Astrocyte of the spinal cord (primary cell): Measurements from ENCODE around the gene PMIS2.
A peak's percentile ranks its signal among the peaks of the same experiment; 100 is the strongest.

Experiments
- DNase-seq: peaks from one replicate; pipeline ENCODE4 v3.0.0; 2011; ENCODE audit warnings: low read depth, low spot score
- H3K4me3 ChIP-seq: 2 replicates; pipeline ENCODE4 v1.5.1; 2011; ENCODE audit warnings: low read depth, mild to moderate bottlenecking, low read length, moderate library complexity
- CTCF ChIP-seq: IDR thresholded peaks from 2 replicates; pipeline ENCODE4 v1.5.1; 2012; ENCODE audit warnings: low read depth, mild to moderate bottlenecking, low read length, inconsistent platforms
- in situ Hi-C: cut with HindIII; loops from 2 replicates; pipeline ENCODE4 v1.10.0; 2017; ENCODE audit warnings: low sequenced_read_pairs

PMIS2 gene

GRCh38 chr19:35544110-35544802 lies 41.7 kb upstream of the PMIS2 start:
- DNase-seq, result no peak
- H3K4me3 ChIP-seq, result peak overlapping the region; percentile 92
- in situ Hi-C loops, result no loop called here
- TF ChIP-seq CTCF, result no peak

GRCh38 chr19:35545001-35545854 lies 40.7 kb upstream of the PMIS2 start, which contains the start of gene TMEM147:
Gene TMEM147 (plus strand): TSS chr19:35545626. CDS start chr19:35545740, 114 bp downstream.
- in situ Hi-C loops, result no loop called here
- DNase-seq, result peak; percentile 89
- H3K4me3 ChIP-seq, result peak within 1 kb of the TSS; percentile 92
- no peak for TF ChIP-seq CTCF

GRCh38 chr19:35545855-35546381 lies 40.1 kb upstream of the PMIS2 start:
- in situ Hi-C loops, result no loop called here
- no peak for DNase-seq
- no peak for TF ChIP-seq CTCF
- peak overlapping the region; percentile 92 for H3K4me3 ChIP-seq

GRCh38 chr19:35546532-35546931 lies 39.4 kb upstream of the PMIS2 start:
- in situ Hi-C loops, result no loop called here

GRCh38 chr19:35549174-35549788 lies 36.7 kb upstream of the PMIS2 start:
- DNase-seq, result peak; percentile 59
- peak; percentile 72 for TF ChIP-seq CTCF
- H3K4me3 ChIP-seq, result no peak overlapping the region
- in situ Hi-C loops, result no loop called here

More at GRCh38 chr19:35546532-35546931, 39.4 kb upstream of the PMIS2 start:
- DNase-seq, result no peak
- H3K4me3 ChIP-seq, result peak overlapping the region; percentile 92
- TF ChIP-seq CTCF, result no peak

- no peak for DNase-seq
- H3K4me3 ChIP-seq, result no peak overlapping the region
- in situ Hi-C loops, result no loop called here
- no peak for TF ChIP-seq CTCF
Observed at GRCh38 chr19:35549879-35550523, 36.0 kb upstream of the PMIS2 start.
